Measurements from ENCODE around the gene HBEGF.
A peak's percentile ranks its signal among the peaks of the same experiment; 100 is the strongest.

Gene HBEGF

DNA sequence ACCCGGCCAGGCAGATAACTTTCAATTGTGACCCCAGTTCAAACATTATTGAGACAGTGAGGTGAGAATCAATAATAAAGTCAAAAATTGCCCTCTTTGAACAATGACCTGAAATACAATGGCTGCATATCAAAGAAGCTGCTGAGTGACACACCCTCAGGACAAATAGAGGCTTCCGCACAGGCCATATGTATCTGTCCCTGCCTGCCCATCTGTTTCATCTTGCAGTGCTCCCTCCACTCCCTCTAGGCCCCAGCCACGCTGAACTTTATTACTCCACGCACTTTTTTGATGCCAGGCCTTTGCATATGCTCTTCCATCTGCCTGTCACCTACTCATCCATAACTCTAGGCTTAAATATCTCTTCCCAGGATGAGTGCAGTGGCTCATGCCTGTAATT lies 27.6 kb downstream of the HBEGF start:
- Histone ChIP-seq H3K27me3 (ENCODE audit: control insufficient read depth, insufficient read depth, low read length) (no peaks in the 10 kb centered on the region), H3K27ac (ENCODE audit: low read depth, low read length) (no peak overlapping the region), H3K36me3 (ENCODE audit: control insufficient read depth, insufficient read depth, low read length) (no peaks in the 10 kb centered on the region), H3K9me3 (ENCODE audit: control insufficient read depth, insufficient read depth, low read depth, low read length) (no peaks in the 10 kb centered on the region), H3K4me1 (ENCODE audit: control insufficient read depth, insufficient read depth, low read length) (peaks cover 10% of the 10 kb centered on the region; the same call in 1 of the 2 replicates), H3K4me3 (ENCODE audit: low read depth, low read length) (no peak overlapping the region), H3K9ac (ENCODE audit: low read length) (no peak overlapping the region)

- Histone ChIP-seq H3K9ac (ENCODE audit: low read length) (no peak overlapping the region), H3K27ac (ENCODE audit: low read depth, low read length) (no peak overlapping the region), H3K27me3 (ENCODE audit: control insufficient read depth, insufficient read depth, low read length) (no peaks in the 10 kb centered on the region)
These were observed 28.5 kb downstream of the HBEGF start for GRCh38 chr5:140317859-140318258.

GRCh38 chr5:140312791-140313189 lies 33.6 kb downstream of the HBEGF start:
- no peaks in the 10 kb centered on the region for H3K36me3 ChIP-seq (ENCODE audit: control insufficient read depth, insufficient read depth, low read length)
- no peaks in the 10 kb centered on the region for H3K9me3 ChIP-seq (ENCODE audit: control insufficient read depth, insufficient read depth, low read depth, low read length)
- no peaks in the 10 kb centered on the region for H3K27me3 ChIP-seq (ENCODE audit: control insufficient read depth, insufficient read depth, low read length)
- no peak overlapping the region for H3K27ac ChIP-seq (ENCODE audit: low read depth, low read length)
- H3K4me1 ChIP-seq (ENCODE audit: control insufficient read depth, insufficient read depth, low read length), result peaks cover 15% of the 10 kb centered on the region
- no peak overlapping the region for H3K9ac ChIP-seq (ENCODE audit: low read length)
- H3K4me3 ChIP-seq (ENCODE audit: low read depth, low read length), result no peak overlapping the region

More at GRCh38 chr5:140317859-140318258, 28.5 kb downstream of the HBEGF start:
- Histone ChIP-seq H3K36me3 (ENCODE audit: control insufficient read depth, insufficient read depth, low read length) (no peaks in the 10 kb centered on the region), H3K4me3 (ENCODE audit: low read depth, low read length) (no peak overlapping the region), H3K4me1 (ENCODE audit: control insufficient read depth, insufficient read depth, low read length) (peaks cover under 1% of the 10 kb centered on the region; the same call in 1 of the 2 replicates), H3K9me3 (ENCODE audit: control insufficient read depth, insufficient read depth, low read depth, low read length) (no peaks in the 10 kb centered on the region)

DNA sequence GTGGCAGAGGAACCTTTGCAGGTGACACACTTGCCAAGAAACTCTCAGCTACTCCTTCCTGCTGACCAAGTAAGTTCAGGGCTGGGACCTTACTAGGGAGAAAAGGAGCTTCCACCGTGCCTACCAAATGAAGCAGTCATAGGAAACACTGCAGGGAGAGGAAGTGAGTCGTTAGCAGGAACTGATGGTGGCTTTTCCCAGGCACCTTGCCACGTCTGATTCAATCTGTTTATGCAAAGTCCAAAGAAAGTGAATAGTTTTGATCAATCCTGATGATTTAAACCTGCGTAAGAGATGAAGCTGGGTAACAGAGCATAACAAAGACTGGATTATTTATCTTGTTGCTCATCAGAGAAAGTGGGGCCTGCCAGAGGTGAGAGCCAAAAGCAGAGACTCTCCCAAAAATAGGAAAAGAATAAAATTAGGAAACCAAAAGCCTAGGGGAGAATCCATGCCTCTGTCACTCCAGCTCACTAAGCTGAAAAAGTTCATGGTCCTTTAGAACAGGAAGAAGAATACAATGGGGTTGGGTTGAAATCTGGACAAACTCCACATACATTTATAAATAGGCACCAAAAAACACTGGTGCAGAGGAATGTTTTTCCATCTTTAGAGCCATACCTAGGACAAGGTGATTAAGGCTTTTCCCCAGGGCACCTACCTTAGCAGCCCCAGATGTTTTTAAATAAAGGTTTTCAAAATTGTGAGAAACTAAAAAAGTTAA lies 34.2 kb downstream of the HBEGF start:
- no peak overlapping the region for H3K27ac ChIP-seq (ENCODE audit: low read depth, low read length)

DNA sequence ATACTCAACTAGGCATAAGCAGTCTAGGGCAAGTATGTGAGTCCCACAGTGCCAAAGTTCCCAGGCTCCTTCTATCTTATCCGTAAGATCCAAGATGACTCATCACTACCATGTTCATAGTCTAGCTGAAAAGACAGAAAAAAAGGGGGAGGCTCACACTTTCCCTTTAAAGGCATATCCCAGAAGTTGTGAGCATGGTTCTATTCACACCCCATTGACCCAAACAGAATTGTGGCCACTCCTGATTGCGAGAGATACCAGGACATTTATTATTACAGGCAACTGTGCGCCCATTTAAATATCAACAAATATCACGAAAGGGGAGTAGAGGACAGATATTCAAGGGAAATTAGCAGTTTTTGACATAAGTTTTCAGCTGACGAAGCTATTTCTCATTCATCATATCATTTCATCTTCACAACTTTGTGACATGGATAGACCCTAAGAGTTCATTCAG lies 35.4 kb downstream of the HBEGF start:
- no peaks in the 10 kb centered on the region for H3K9me3 ChIP-seq (ENCODE audit: control insufficient read depth, insufficient read depth, low read depth, low read length)
- no peak overlapping the region for H3K9ac ChIP-seq (ENCODE audit: low read length)
- H3K4me1 ChIP-seq (ENCODE audit: control insufficient read depth, insufficient read depth, low read length), result peaks cover 15% of the 10 kb centered on the region
- H3K36me3 ChIP-seq (ENCODE audit: control insufficient read depth, insufficient read depth, low read length), result no peaks in the 10 kb centered on the region
- no peak overlapping the region for H3K4me3 ChIP-seq (ENCODE audit: low read depth, low read length)
- H3K27me3 ChIP-seq (ENCODE audit: control insufficient read depth, insufficient read depth, low read length), result no peaks in the 10 kb centered on the region
- H3K27ac ChIP-seq (ENCODE audit: low read depth, low read length), result no peak overlapping the region

More for the DNA sequence above, 34.2 kb downstream of the HBEGF start:
- Histone ChIP-seq H3K27me3 (ENCODE audit: control insufficient read depth, insufficient read depth, low read length) (no peaks in the 10 kb centered on the region), H3K4me3 (ENCODE audit: low read depth, low read length) (no peak overlapping the region), H3K9me3 (ENCODE audit: control insufficient read depth, insufficient read depth, low read depth, low read length) (no peaks in the 10 kb centered on the region), H3K4me1 (ENCODE audit: control insufficient read depth, insufficient read depth, low read length) (peaks cover 15% of the 10 kb centered on the region), H3K36me3 (ENCODE audit: control insufficient read depth, insufficient read depth, low read length) (no peaks in the 10 kb centered on the region), H3K9ac (ENCODE audit: low read length) (no peak overlapping the region)

DNA sequence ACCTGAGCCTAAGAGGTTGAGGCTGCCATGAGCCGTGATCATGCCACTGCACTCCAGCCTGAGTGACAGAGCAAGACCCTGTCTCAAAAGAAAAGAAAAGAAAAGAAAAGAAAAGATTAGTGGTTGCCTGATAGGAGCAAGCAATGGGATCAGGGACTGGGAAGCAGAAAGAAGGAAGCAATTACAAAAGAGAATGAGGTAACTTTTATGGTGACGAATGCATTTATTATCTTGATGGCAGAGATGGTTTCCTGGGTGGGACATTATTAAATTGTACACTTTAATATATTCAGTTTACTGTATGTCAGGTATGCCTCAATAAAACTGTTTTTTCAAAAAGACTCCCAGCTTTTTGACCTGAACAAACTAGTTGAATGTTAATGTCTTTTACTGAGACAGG lies 36.0 kb downstream of the HBEGF start:
- H3K4me1 ChIP-seq (ENCODE audit: control insufficient read depth, insufficient read depth, low read length), result peaks cover 15% of the 10 kb centered on the region
- H3K27me3 ChIP-seq (ENCODE audit: control insufficient read depth, insufficient read depth, low read length), result no peaks in the 10 kb centered on the region
- no peak overlapping the region for H3K4me3 ChIP-seq (ENCODE audit: low read depth, low read length)
- no peaks in the 10 kb centered on the region for H3K9me3 ChIP-seq (ENCODE audit: control insufficient read depth, insufficient read depth, low read depth, low read length)
- H3K9ac ChIP-seq (ENCODE audit: low read length), result no peak overlapping the region
- H3K36me3 ChIP-seq (ENCODE audit: control insufficient read depth, insufficient read depth, low read length), result no peaks in the 10 kb centered on the region
- no peak overlapping the region for H3K27ac ChIP-seq (ENCODE audit: low read depth, low read length)

DNA sequence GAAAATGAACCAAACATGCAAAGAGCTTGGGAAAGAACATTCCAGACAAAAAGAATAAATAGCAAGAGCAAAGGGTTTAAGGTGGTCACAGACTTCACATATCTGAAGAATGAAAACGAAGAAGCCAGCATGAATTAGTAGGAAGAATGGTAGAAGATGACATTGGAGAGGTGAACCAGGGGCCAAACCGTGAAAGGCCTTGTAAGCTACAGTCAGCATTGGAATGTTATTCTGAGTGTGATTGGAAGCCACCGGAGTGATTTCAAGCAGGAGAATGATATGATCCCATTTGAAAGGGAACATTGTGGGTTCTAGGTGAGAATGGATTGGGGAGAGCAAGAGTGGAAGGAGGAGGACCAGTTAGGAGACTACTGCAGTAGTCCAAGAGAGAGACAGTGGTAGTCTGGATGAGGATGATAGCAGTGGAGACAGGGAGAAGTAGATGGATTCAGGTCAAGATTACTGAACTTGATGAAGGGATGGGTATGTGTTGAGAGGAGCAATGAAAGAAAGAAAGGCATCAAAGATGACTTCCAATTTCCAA lies 36.6 kb downstream of the HBEGF start:
- Histone ChIP-seq H3K27ac (ENCODE audit: low read depth, low read length) (no peak overlapping the region), H3K9ac (ENCODE audit: low read length) (no peak overlapping the region), H3K9me3 (ENCODE audit: control insufficient read depth, insufficient read depth, low read depth, low read length) (no peaks in the 10 kb centered on the region), H3K4me1 (ENCODE audit: control insufficient read depth, insufficient read depth, low read length) (peaks cover 15% of the 10 kb centered on the region), H3K4me3 (ENCODE audit: low read depth, low read length) (no peak overlapping the region), H3K36me3 (ENCODE audit: control insufficient read depth, insufficient read depth, low read length) (no peaks in the 10 kb centered on the region), H3K27me3 (ENCODE audit: control insufficient read depth, insufficient read depth, low read length) (no peaks in the 10 kb centered on the region)

GRCh38 chr5:140305471-140305870 lies 40.9 kb downstream of the HBEGF start:
- Histone ChIP-seq H3K4me3 (ENCODE audit: low read depth, low read length) (no peak overlapping the region), H3K9me3 (ENCODE audit: control insufficient read depth, insufficient read depth, low read depth, low read length) (no peaks in the 10 kb centered on the region), H3K4me1 (ENCODE audit: control insufficient read depth, insufficient read depth, low read length) (peaks cover 7% of the 10 kb centered on the region; the same call in 1 of the 2 replicates), H3K27me3 (ENCODE audit: control insufficient read depth, insufficient read depth, low read length) (no peaks in the 10 kb centered on the region), H3K9ac (ENCODE audit: low read length) (no peak overlapping the region), H3K27ac (ENCODE audit: low read depth, low read length) (no peak overlapping the region), H3K36me3 (ENCODE audit: control insufficient read depth, insufficient read depth, low read length) (no peaks in the 10 kb centered on the region)

DNA sequence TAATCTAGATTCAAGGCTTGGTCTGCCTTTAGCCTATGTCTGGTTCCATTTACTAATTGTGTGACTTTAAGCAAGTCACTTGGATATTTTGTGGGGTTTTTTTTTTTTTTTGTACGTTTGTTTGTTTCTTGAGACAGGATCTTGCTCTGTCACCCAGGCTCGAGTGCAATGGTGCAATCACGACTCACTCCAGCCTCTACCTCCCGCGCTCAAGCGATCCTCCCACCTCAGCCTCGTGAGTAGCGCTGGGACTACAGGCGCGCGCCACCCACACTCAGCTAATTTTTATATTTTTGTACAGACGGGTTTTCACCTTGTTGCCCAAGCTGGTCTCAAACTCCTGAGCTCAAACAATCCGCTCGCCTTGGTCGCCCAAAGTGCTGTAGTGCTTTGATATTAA lies 42.4 kb downstream of the HBEGF start:
- Histone ChIP-seq H3K27me3 (ENCODE audit: control insufficient read depth, insufficient read depth, low read length) (no peaks in the 10 kb centered on the region), H3K4me1 (ENCODE audit: control insufficient read depth, insufficient read depth, low read length) (peaks cover 7% of the 10 kb centered on the region; the same call in 1 of the 2 replicates), H3K9ac (ENCODE audit: low read length) (no peak overlapping the region), H3K27ac (ENCODE audit: low read depth, low read length) (no peak overlapping the region), H3K9me3 (ENCODE audit: control insufficient read depth, insufficient read depth, low read depth, low read length) (no peaks in the 10 kb centered on the region), H3K4me3 (ENCODE audit: low read depth, low read length) (no peak overlapping the region), H3K36me3 (ENCODE audit: control insufficient read depth, insufficient read depth, low read length) (peaks cover 7% of the 10 kb centered on the region; the same call in 1 of the 2 replicates)

- Histone ChIP-seq H3K9me3 (ENCODE audit: control insufficient read depth, insufficient read depth, low read depth, low read length) (no peaks in the 10 kb centered on the region), H3K9ac (ENCODE audit: low read length) (peak within 1 kb of the TSS; percentile 98), H3K36me3 (ENCODE audit: control insufficient read depth, insufficient read depth, low read length) (peaks cover 9% of the 10 kb centered on the region; the same call in 1 of the 2 replicates), H3K27ac (ENCODE audit: low read depth, low read length) (peak within 1 kb of the TSS; percentile 94), H3K4me3 (ENCODE audit: low read depth, low read length) (peak within 1 kb of the TSS; percentile 98), H3K27me3 (ENCODE audit: control insufficient read depth, insufficient read depth, low read length) (no peaks in the 10 kb centered on the region), H3K4me1 (ENCODE audit: control insufficient read depth, insufficient read depth, low read length) (peaks cover 8% of the 10 kb centered on the region)
These were observed 43.4 kb downstream of the HBEGF start, which contains the start of gene PFDN1 for GRCh38 chr5:140302786-140303639. Gene PFDN1, minus strand, starts transcription at chr5:140303101. Its CDS starts 28 bp downstream, at chr5:140303073.
